SK-N-SH treated with all-trans-retinoic acid at 6 μM for 48 hours (cell line): ENCODE measurements around the gene OBP2B.

Source experiments
- ARNTL ChIP-seq: fragments of 450-650 bp; formaldehyde crosslinking; IDR thresholded peaks from 2 replicates; pipeline ENCODE4 v1.5.0; 2020; ENCODE audit warnings: low read depth, mild to moderate bottlenecking, moderate library complexity, borderline replicate concordance
- CREB5 ChIP-seq: fragments of 250-450 bp; sonication (Bioruptor Pico); IDR thresholded peaks from 2 replicates; pipeline ENCODE4 v1.5.1; 2020; ENCODE audit warnings: low read depth, mild to moderate bottlenecking, moderate library complexity
- ESRRG ChIP-seq: fragments of 250-450 bp; sonication (Bioruptor Pico); IDR thresholded peaks from 2 replicates; pipeline ENCODE4 v1.6.1; 2021; ENCODE audit warnings: mild to moderate bottlenecking
- PATZ1 ChIP-seq: fragments of 250-450 bp; sonication (Bioruptor Pico); IDR thresholded peaks from 2 replicates; pipeline ENCODE4 v1.8.0; 2020; ENCODE audit warnings: mild to moderate bottlenecking, moderate library complexity, borderline replicate concordance
- POU6F1 ChIP-seq: fragments of 250-450 bp; sonication (Bioruptor Pico); IDR thresholded peaks from 2 replicates; pipeline ENCODE4 v1.8.0; 2021; ENCODE audit warnings: low read depth, mild to moderate bottlenecking, moderate library complexity, borderline replicate concordance

- TF ChIP-seq PATZ1 (CRISPR knock-in tag) (no peak), CREB5 (CRISPR knock-in tag) (no peak), ARNTL (no peak), ESRRG (no peak), POU6F1 (CRISPR knock-in tag) (no peak)
Measured at GRCh38 chr9:133256686-133257091, 47.6 kb upstream of the OBP2B start.
